ENCODE measurements around the gene CDC34.

GRCh38 chr19:558770-559439 is 27.3 kb downstream of the CDC34 start:
- no peak for TF ChIP-seq EP300 (IDR thresholded peaks at IDR 0.05; ENCODE audit: borderline replicate concordance in 1 of 2, low read depth in 2 of 2, low read length in 2 of 2)
- TF ChIP-seq SIN3A (conservative IDR thresholded peaks at IDR 0.05 in 1 of 2, IDR thresholded peaks at IDR 0.05 in 1 of 2; ENCODE audit: low read depth in 1 of 2, low read length in 2 of 2) = no peak
- TF ChIP-seq ZNF274 (IDR thresholded peaks at IDR 0.05; ENCODE audit: borderline replicate concordance, extremely low read depth, low read length) = no peak
- TF ChIP-seq TCF12 (IDR thresholded peaks at IDR 0.05; ENCODE audit: low read depth, low read length) = no peak
- no peak for TF ChIP-seq YY1 (IDR thresholded peaks at IDR 0.05; ENCODE audit: low read depth, low read length)
- TF ChIP-seq POLR2A (IDR thresholded peaks at IDR 0.05; ENCODE audit: control extremely low read depth in 1 of 2, low read depth in 2 of 2, low read length in 2 of 2) = no peak
- no peak for TF ChIP-seq POLR2AphosphoS5 (IDR thresholded peaks at IDR 0.05; ENCODE audit: low read depth, low read length)
- no peak for TF ChIP-seq CTCF (IDR thresholded peaks at IDR 0.05; ENCODE audit: control extremely low read depth in 1 of 3, insufficient read depth in 1 of 3, low read depth in 1 of 3, low read length in 3 of 3)
- no peak for TF ChIP-seq EZH2 (IDR thresholded peaks at IDR 0.05; ENCODE audit: low read depth, low read length, severe bottlenecking)
- TF ChIP-seq RNF2 (IDR thresholded peaks at IDR 0.05; ENCODE audit: borderline replicate concordance, low read depth, low read length, missing control alignments, poor library complexity, severe bottlenecking) = no peak

Data from H1 (cell line).